H9 (cell line): ENCODE measurements around the gene HDC. TPM values are rescaled to one million over a fixed set of nuclear protein-coding genes. Genes with fewer than 3 reads are reported as not detected.

Experiments
- DNase-seq: peaks from one replicate; pipeline ENCODE4 v3.0.0-alpha.2; 2017
- H2AFZ ChIP-seq: one replicate; pipeline ENCODE4 v1.6.1; 2013; ENCODE audit warnings: mild to moderate bottlenecking, low read length, control low read depth, moderate library complexity
- H2AK5ac ChIP-seq: 2 replicates; pipeline ENCODE4 v1.6.1; 2013; ENCODE audit warnings: low read length, control low read depth, mixed read lengths; ENCODE audit not compliant: insufficient read length
- H2BK120ac ChIP-seq: one replicate; pipeline ENCODE4 v1.6.1; 2013; ENCODE audit warnings: low read depth, mild to moderate bottlenecking, low read length, control low read depth, inconsistent platforms; ENCODE audit not compliant: poor library complexity, severe bottlenecking
- H2BK12ac ChIP-seq: 2 replicates; pipeline ENCODE4 v1.6.1; 2013; ENCODE audit warnings: low read length, control low read depth, mixed read lengths, low read depth; ENCODE audit not compliant: insufficient read length
- H2BK15ac ChIP-seq: 2 replicates; pipeline ENCODE4 v1.6.1; 2013; ENCODE audit warnings: low read depth, low read length, control low read depth
- H2BK20ac ChIP-seq: one replicate; pipeline ENCODE4 v1.6.1; 2013; ENCODE audit warnings: low read depth, mild to moderate bottlenecking, low read length, control low read depth, inconsistent platforms; ENCODE audit not compliant: poor library complexity, severe bottlenecking
- H2BK5ac ChIP-seq: 2 replicates; pipeline ENCODE4 v1.6.1; 2013; ENCODE audit warnings: low read length, control low read depth, mixed read lengths; ENCODE audit not compliant: insufficient read length
- H3K14ac ChIP-seq: 2 replicates; pipeline ENCODE4 v1.6.1; 2013; ENCODE audit warnings: low read length, control low read depth; ENCODE audit not compliant: insufficient read depth
- H3K18ac ChIP-seq: 2 replicates; pipeline ENCODE4 v1.6.1; 2013; ENCODE audit warnings: low read depth, mild to moderate bottlenecking, mixed read lengths, low read length, control low read depth; ENCODE audit not compliant: insufficient read length
- H3K23ac ChIP-seq: 2 replicates; pipeline ENCODE4 v1.6.1; 2013; ENCODE audit warnings: low read length, control low read depth, mixed read lengths, low read depth; ENCODE audit not compliant: insufficient read length
- H3K23me2 ChIP-seq: 2 replicates; pipeline ENCODE4 v1.6.1; 2013; ENCODE audit warnings: low read depth, mild to moderate bottlenecking, mixed read lengths, low read length, control low read depth; ENCODE audit not compliant: insufficient read length, poor library complexity, severe bottlenecking
- H3K27ac ChIP-seq: 2 replicates; pipeline ENCODE4 v1.5.1; 2013; ENCODE audit warnings: low read length, control low read depth, mixed read lengths, low read depth; ENCODE audit not compliant: insufficient read length
- H3K27me3 ChIP-seq: 2 replicates; pipeline ENCODE4 v1.6.1; 2013; ENCODE audit warnings: low read length, control low read depth, inconsistent platforms; ENCODE audit not compliant: insufficient read depth
- H3K4ac ChIP-seq: 2 replicates; pipeline ENCODE4 v1.6.1; 2013; ENCODE audit warnings: low read depth, mild to moderate bottlenecking, control low read depth, inconsistent platforms, low read length, moderate library complexity
- H3K4me1 ChIP-seq: 2 replicates; pipeline ENCODE4 v1.6.1; 2013; ENCODE audit warnings: low read length, control low read depth, inconsistent platforms; ENCODE audit not compliant: insufficient read depth
- H3K4me2 ChIP-seq: 2 replicates; pipeline ENCODE4 v1.6.1; 2013; ENCODE audit warnings: low read length, control low read depth, mixed read lengths; ENCODE audit not compliant: insufficient read length, insufficient read depth
- H3K56ac ChIP-seq: 2 replicates; pipeline ENCODE4 v1.6.1; 2013; ENCODE audit warnings: low read depth, mild to moderate bottlenecking, mixed read lengths, low read length, control low read depth; ENCODE audit not compliant: insufficient read length
- H3K79me1 ChIP-seq: 2 replicates; pipeline ENCODE4 v1.6.1; 2013; ENCODE audit warnings: low read depth, mild to moderate bottlenecking, moderate library complexity, low read length, control low read depth, inconsistent platforms; ENCODE audit not compliant: insufficient read depth, poor library complexity, severe bottlenecking
- H3K79me2 ChIP-seq: 2 replicates; pipeline ENCODE4 v1.6.1; 2013; ENCODE audit warnings: low read length, control low read depth, inconsistent platforms; ENCODE audit not compliant: insufficient read depth
- H3K9ac ChIP-seq: 2 replicates; pipeline ENCODE4 v1.6.1; 2013; ENCODE audit warnings: low read length, control low read depth, mixed read lengths; ENCODE audit not compliant: insufficient read length; ENCODE audit errors: extremely low read depth
- H3K9me3 ChIP-seq: one replicate; pipeline ENCODE4 v1.6.1; 2013; ENCODE audit warnings: low read depth, low read length, inconsistent platforms; ENCODE audit not compliant: control insufficient read depth
- H3T11ph ChIP-seq: one replicate; pipeline ENCODE4 v1.6.1; 2013; ENCODE audit warnings: mild to moderate bottlenecking, low read length, control low read depth, inconsistent platforms
- H4K20me1 ChIP-seq: one replicate; pipeline ENCODE4 v1.6.1; 2013; ENCODE audit not compliant: control insufficient read depth, insufficient read length, insufficient read depth
- H4K5ac ChIP-seq: 2 replicates; pipeline ENCODE4 v1.6.1; 2013; ENCODE audit warnings: low read depth, mild to moderate bottlenecking, mixed read lengths, low read length, control low read depth; ENCODE audit not compliant: insufficient read length
- H4K8ac ChIP-seq: replicated peaks from 2 replicates; pipeline ENCODE4 v1.6.1; 2013; ENCODE audit warnings: low read length, control low read depth, mixed read lengths, low read depth; ENCODE audit not compliant: insufficient read length
- H4K91ac ChIP-seq: 2 replicates; pipeline ENCODE4 v1.6.1; 2013; ENCODE audit warnings: low read depth, mild to moderate bottlenecking, moderate library complexity, mixed read lengths, low read length, control low read depth; ENCODE audit not compliant: insufficient read length
- H3K27ac Mint-ChIP-seq, 3 experiments: 2 replicates in 2 of 3; 3 replicates in 1 of 3; pipeline ENCODE4 v1.8.0; 2020 to 2021; ENCODE audit warnings: mixed read lengths in 3 of 3, mild to moderate bottlenecking in 1 of 3, moderate library complexity in 1 of 3
- H3K27me3 Mint-ChIP-seq: 2 replicates; pipeline ENCODE4 v1.8.0; 2021; ENCODE audit warnings: low read depth, mild to moderate bottlenecking, moderate library complexity, mixed read lengths
- H3K36me3 Mint-ChIP-seq, 3 experiments: 2 replicates in 2 of 3; 3 replicates in 1 of 3; pipeline ENCODE4 v1.8.0; 2020 to 2021; ENCODE audit warnings: low read depth in 3 of 3, mixed read lengths in 3 of 3; ENCODE audit not compliant: insufficient read depth in 1 of 3
- H3K4me1 Mint-ChIP-seq, 2 experiments: 2 replicates each; pipeline ENCODE4 v1.8.0; 2020; ENCODE audit warnings: mixed read lengths in 2 of 2
- H3K4me3 Mint-ChIP-seq, 2 experiments: 2 replicates in 1 of 2; 3 replicates in 1 of 2; pipeline ENCODE4 v1.8.0; 2020 to 2021; ENCODE audit warnings: mild to moderate bottlenecking in 2 of 2, mixed read lengths in 2 of 2, moderate library complexity in 1 of 2
- H3K9me3 Mint-ChIP-seq, 2 experiments: 2 replicates in 1 of 2; 3 replicates in 1 of 2; pipeline ENCODE4 v1.8.0; 2020; ENCODE audit warnings: mild to moderate bottlenecking in 2 of 2, mixed read lengths in 2 of 2, moderate library complexity in 1 of 2
- WGBS: extraction: QIAGEN DNeasy Blood & Tissue Kit; methylation state at CpG from one replicate; pipeline ENCODE4 v1.1.7; 2013; ENCODE audit warnings: missing lambda C conversion rate, low lambda C conversion rate, mixed read lengths; ENCODE audit not compliant: insufficient read length; ENCODE audit errors: extremely low coverage; 5-methylcytosine and 5-hydroxymethylcytosine counted together
- total RNA-seq: library from RNA; stranded (reverse); gene quantifications from 2 replicates; pipeline ENCODE4 v1.2.1, GENCODE V29; 2021
- TF ChIP-seq, protein P1 (sequence below): fragments of 200-600 bp; sonication (generic); conservative IDR thresholded peaks from 3 replicates; pipeline ENCODE4 v1.8.0; 2021; ENCODE audit warnings: antibody characterized with exemption, mild to moderate bottlenecking

The HDC gene
- total RNA-seq, 1 experiment from 2014 or later: not detected

DNA sequence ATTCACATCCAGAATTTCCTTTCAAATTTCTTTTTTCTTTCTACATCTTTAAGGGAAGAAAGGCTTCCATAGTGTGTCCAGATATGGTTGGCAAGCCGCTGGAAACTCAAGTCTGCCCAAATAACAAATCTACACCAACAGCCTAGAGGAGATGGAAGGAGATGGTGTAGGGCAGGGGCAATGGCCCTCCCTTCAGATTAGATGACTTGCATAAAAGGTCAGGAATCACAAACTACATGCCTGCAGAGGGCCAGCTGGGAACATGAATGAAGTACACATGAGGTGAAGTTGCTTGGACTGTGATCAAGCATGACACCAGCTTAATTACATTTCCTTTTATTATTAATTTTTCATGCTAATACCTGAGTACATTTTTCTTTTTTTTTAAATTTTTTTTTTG lies 73.4 kb downstream of the HDC start:
- Histone ChIP-seq H3K23me2 (no peaks in the 10 kb centered on the region), H4K8ac (no peak overlapping the region), H4K91ac (no peak overlapping the region), H3K4me1 (no peaks in the 10 kb centered on the region), H2BK5ac (no peak overlapping the region), H2BK15ac (no peak overlapping the region), H3K9ac (no peak overlapping the region), H3K4me2 (no peak overlapping the region), H4K20me1 (no peaks in the 10 kb centered on the region), H3K23ac (no peak overlapping the region), H4K5ac (no peak overlapping the region), H3K18ac (no peak overlapping the region), H3K27me3 (no peaks in the 10 kb centered on the region), H2BK20ac (no peak overlapping the region), H3K4ac (no peak overlapping the region), H3K79me1 (no peaks in the 10 kb centered on the region), H3K14ac (no peak overlapping the region), H3K27ac (no peak overlapping the region), H3T11ph (no peak overlapping the region), H2BK12ac (no peak overlapping the region), H3K9me3 (no peaks in the 10 kb centered on the region), H2AFZ (no peak overlapping the region), H2BK120ac (no peak overlapping the region), H2AK5ac (no peak overlapping the region), H3K56ac (no peak overlapping the region), H3K79me2 (no peaks in the 10 kb centered on the region)
- no CpG with 5 or more reads among the region's 1 CpG for WGBS
- no peak for DNase-seq
- no peak overlapping the region for H3K27ac Mint-ChIP-seq
- H3K9me3 Mint-ChIP-seq: no peaks in the 10 kb centered on the region
- TF ChIP-seq, protein P1, sequence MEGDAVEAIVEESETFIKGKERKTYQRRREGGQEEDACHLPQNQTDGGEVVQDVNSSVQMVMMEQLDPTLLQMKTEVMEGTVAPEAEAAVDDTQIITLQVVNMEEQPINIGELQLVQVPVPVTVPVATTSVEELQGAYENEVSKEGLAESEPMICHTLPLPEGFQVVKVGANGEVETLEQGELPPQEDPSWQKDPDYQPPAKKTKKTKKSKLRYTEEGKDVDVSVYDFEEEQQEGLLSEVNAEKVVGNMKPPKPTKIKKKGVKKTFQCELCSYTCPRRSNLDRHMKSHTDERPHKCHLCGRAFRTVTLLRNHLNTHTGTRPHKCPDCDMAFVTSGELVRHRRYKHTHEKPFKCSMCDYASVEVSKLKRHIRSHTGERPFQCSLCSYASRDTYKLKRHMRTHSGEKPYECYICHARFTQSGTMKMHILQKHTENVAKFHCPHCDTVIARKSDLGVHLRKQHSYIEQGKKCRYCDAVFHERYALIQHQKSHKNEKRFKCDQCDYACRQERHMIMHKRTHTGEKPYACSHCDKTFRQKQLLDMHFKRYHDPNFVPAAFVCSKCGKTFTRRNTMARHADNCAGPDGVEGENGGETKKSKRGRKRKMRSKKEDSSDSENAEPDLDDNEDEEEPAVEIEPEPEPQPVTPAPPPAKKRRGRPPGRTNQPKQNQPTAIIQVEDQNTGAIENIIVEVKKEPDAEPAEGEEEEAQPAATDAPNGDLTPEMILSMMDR: no peak
- peaks cover 5 to 9% of the 10 kb centered on the region in 2 experiments for H3K4me1 Mint-ChIP-seq
- peaks cover 0 to 2% (median 0%) of the 10 kb centered on the region in 3 experiments; a peak in 1 of 7 replicates for H3K36me3 Mint-ChIP-seq
- no peaks in the 10 kb centered on the region for H3K27me3 Mint-ChIP-seq
- no peak overlapping the region for H3K4me3 Mint-ChIP-seq

Other genes starting within 250 kb of the HDC start
- 0.52 and 0.61 TPM in 2 replicates for gene ATP8B4, start 146.5 kb downstream of the HDC start, total RNA-seq
- 6.2 and 7.0 TPM in 2 replicates for gene SLC27A2, start 83.5 kb downstream of the HDC start, total RNA-seq
- 43.2 and 45.0 TPM in 2 replicates for gene GABPB1, start 89.5 kb upstream of the HDC start, total RNA-seq
- 64.4 and 67.1 TPM in 2 replicates for gene USP8, start 158.7 kb upstream of the HDC start, total RNA-seq